ENCODE results near the gene TM9SF4.
"Not testable (repeated sequence)": the region's sequence is repeated elsewhere in the genome, so short reads cannot be mapped to it uniquely, and the experiment has no call there.

The TM9SF4 gene

DNA sequence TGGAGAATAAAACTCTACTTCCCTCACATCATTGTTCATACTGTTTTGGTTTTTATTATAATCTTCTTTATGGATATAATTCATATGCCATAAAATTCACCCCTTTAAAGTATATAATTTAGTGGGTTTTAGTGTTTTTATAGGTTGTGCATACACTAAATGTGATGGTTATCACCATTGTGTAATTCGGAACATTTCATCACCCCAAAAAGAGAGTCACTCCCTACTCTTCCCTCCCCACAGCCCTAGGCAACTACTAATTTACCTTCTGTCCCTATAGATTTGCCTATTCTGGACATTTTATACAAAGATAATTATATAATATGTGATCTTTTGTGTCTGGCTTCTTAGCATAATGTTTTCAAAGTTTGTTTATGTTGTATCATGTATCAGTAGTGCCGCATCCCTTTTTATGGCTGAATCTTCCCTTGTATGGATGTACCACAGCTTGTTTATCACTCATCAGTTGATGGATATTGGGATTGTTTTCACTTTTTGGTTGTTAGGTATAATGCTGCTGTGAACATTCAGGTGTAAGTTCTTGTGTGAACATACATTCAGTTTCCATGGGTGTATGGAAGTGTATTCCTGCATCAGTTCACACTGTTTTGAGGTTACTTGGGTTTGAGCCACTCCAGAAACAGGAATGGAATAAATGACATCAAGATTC is 4.2 kb downstream of the TM9SF4 start:
- Mint-ChIP-seq H3K27ac (no peak overlapping the region), H3K36me3 (ENCODE audit: low read depth) (peaks cover 67% of the 10 kb centered on the region), H3K4me3 (no peak overlapping the region), H3K27me3 (no peaks in the 10 kb centered on the region), H3K4me1 (ENCODE audit: low read depth) (peaks cover 64% of the 10 kb centered on the region), H3K9me3 (no peaks in the 10 kb centered on the region)
- no peak for DNase-seq

GRCh38 chr20:32114305-32114960 is 4.9 kb downstream of the TM9SF4 start:
- DNase-seq, result no peak
- H3K27ac Mint-ChIP-seq, result no peak overlapping the region
- peaks cover 66% of the 10 kb centered on the region for H3K4me1 Mint-ChIP-seq (ENCODE audit: low read depth)
- no peaks in the 10 kb centered on the region for H3K9me3 Mint-ChIP-seq
- H3K27me3 Mint-ChIP-seq, result no peaks in the 10 kb centered on the region
- H3K36me3 Mint-ChIP-seq (ENCODE audit: low read depth), result peaks cover 66% of the 10 kb centered on the region
- H3K4me3 Mint-ChIP-seq, result no peak overlapping the region

DNA sequence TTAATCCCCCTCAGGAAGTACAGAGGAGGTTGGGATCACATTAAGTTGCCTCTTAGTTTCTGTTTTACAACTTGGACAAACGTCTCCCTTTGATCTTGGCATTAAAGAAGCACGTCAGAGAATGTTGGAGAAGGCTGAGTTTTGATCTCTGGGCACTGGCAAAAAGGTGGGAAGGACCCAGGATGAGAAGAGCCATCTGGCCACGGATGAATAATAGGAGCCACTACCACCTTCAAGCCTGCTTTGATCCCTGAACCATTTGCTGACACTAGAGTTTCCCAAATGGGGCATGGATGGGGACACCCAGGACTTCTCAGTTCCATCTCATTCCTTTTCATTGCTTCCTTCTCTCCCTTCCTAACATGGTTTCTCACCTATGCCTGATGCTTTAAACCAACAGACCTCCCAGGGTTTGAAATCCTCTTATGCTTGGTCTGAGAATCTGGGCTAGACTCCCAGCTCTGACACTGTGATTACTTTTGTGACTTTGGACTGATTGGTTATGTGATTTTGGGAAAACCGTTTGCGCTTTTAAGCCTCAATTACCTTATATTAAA is 5.8 kb downstream of the TM9SF4 start:
- no peaks in the 10 kb centered on the region for H3K9me3 Mint-ChIP-seq
- no peak overlapping the region for H3K4me3 Mint-ChIP-seq
- no peaks in the 10 kb centered on the region for H3K27me3 Mint-ChIP-seq
- H3K27ac Mint-ChIP-seq, result no peak overlapping the region
- peaks cover 68% of the 10 kb centered on the region for H3K4me1 Mint-ChIP-seq (ENCODE audit: low read depth)
- DNase-seq, result no peak
- H3K36me3 Mint-ChIP-seq (ENCODE audit: low read depth), result peaks cover 57% of the 10 kb centered on the region

- Mint-ChIP-seq H3K36me3 (ENCODE audit: low read depth) (peaks cover 55% of the 10 kb centered on the region), H3K27me3 (no peaks in the 10 kb centered on the region), H3K4me1 (ENCODE audit: low read depth) (peaks cover 64% of the 10 kb centered on the region), H3K4me3 (no peak overlapping the region), H3K27ac (no peak overlapping the region), H3K9me3 (no peaks in the 10 kb centered on the region)
- DNase-seq, result no peak
Observed at GRCh38 chr20:32116079-32116521, 6.6 kb downstream of the TM9SF4 start.

DNA sequence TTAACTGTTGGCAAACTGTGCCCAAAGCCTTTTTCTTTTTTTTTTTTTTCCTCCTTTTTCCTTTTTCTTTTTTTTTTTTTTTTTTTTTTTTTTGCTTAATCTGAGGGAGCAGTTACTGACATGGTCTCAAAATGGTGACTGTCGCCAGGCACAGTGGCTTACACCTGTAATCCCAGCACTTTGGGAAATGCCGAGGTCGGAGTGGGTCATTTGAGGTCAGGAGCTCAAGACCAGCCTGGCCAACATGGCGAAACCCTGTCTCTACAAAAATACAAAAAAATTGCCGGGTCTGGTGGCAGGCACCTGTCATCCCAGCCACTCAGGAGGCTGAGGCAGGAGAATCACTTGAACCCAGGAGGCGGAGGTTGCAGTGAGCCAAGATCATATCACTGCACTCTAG is 7.3 kb downstream of the TM9SF4 start:
- H3K9me3 Mint-ChIP-seq, H3K4me3 Mint-ChIP-seq, DNase-seq, H3K27me3 Mint-ChIP-seq, H3K27ac Mint-ChIP-seq: not testable (repeated sequence)
- Mint-ChIP-seq H3K36me3 (ENCODE audit: low read depth) (peaks cover 48% of the 10 kb centered on the region), H3K4me1 (ENCODE audit: low read depth) (peaks cover 57% of the 10 kb centered on the region)

GRCh38 chr20:32118427-32118826 is 8.9 kb downstream of the TM9SF4 start:
- Mint-ChIP-seq H3K4me1 (ENCODE audit: low read depth) (peaks cover 43% of the 10 kb centered on the region), H3K36me3 (ENCODE audit: low read depth) (peaks cover 42% of the 10 kb centered on the region)
- not testable (repeated sequence) for H3K27me3 Mint-ChIP-seq, H3K27ac Mint-ChIP-seq, DNase-seq, H3K4me3 Mint-ChIP-seq, H3K9me3 Mint-ChIP-seq

GRCh38 chr20:32119734-32120133 is 10.2 kb downstream of the TM9SF4 start:
- Mint-ChIP-seq H3K36me3 (ENCODE audit: low read depth) (peaks cover 44% of the 10 kb centered on the region), H3K4me3 (no peak overlapping the region), H3K27me3 (no peaks in the 10 kb centered on the region), H3K9me3 (no peaks in the 10 kb centered on the region), H3K4me1 (ENCODE audit: low read depth) (peaks cover 36% of the 10 kb centered on the region), H3K27ac (no peak overlapping the region)
- no peak for DNase-seq

GRCh38 chr20:32121908-32122307 is 12.4 kb downstream of the TM9SF4 start:
- not testable (repeated sequence) for H3K27ac Mint-ChIP-seq, DNase-seq, H3K27me3 Mint-ChIP-seq, H3K9me3 Mint-ChIP-seq, H3K4me3 Mint-ChIP-seq
- H3K36me3 Mint-ChIP-seq (ENCODE audit: low read depth), result peaks cover 39% of the 10 kb centered on the region
- H3K4me1 Mint-ChIP-seq (ENCODE audit: low read depth), result peaks cover 24% of the 10 kb centered on the region

GRCh38 chr20:32123088-32123487 is 13.6 kb downstream of the TM9SF4 start:
- H3K27ac Mint-ChIP-seq, result no peak overlapping the region
- peaks cover 20% of the 10 kb centered on the region for H3K4me1 Mint-ChIP-seq (ENCODE audit: low read depth)
- no peaks in the 10 kb centered on the region for H3K27me3 Mint-ChIP-seq
- no peaks in the 10 kb centered on the region for H3K9me3 Mint-ChIP-seq
- H3K36me3 Mint-ChIP-seq (ENCODE audit: low read depth), result peaks cover 36% of the 10 kb centered on the region
- H3K4me3 Mint-ChIP-seq, result no peak overlapping the region
- no peak for DNase-seq

DNA sequence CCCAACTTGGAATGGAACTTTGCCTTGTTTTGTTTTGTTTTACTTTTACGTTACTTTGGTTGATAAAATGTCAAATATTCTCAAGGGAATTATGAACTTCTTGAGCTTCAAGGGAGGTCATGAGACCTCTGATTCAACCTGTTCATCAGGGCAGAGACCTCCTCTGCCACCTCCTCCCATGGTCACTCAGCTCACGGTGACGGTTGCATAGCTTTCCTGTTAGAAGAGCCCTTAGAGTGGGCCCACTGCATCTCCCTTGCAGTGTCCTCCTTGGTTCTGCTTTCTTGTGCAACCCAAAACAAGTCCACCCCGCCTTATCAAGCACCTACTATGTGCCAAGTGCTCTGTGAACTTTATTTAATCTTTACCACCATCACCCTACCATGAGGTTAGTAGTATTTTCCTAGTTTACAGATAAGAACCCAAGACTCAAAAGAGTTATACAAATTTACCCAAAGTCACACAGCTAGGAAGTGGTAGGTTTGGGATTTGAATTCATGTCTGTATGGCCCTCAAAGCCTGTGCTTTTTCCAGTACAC is 15.5 kb downstream of the TM9SF4 start:
- Mint-ChIP-seq H3K4me1 (ENCODE audit: low read depth) (peaks cover 16% of the 10 kb centered on the region), H3K27ac (no peak overlapping the region), H3K36me3 (ENCODE audit: low read depth) (peaks cover 43% of the 10 kb centered on the region), H3K4me3 (no peak overlapping the region), H3K9me3 (no peaks in the 10 kb centered on the region), H3K27me3 (no peaks in the 10 kb centered on the region)
- no peak for DNase-seq

DNA sequence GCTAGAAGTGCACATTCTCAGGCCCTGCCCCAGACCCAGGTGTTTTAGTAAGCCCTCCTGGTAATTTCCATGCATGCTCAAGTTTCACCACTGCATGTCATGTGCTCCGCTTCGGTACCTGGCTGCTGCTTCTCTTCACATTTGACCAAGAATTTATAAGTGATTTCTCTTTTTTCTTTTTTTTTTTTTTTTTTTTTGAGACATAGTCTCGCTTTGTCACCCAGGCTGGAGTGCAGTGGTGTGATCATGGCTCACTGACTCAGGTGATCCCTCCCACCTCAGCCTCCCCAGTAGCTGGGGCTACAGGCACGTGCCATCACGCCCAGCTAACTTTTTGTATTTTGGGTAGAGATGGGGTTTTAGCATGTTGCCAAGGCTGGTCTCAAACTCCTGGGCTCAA is 16.0 kb downstream of the TM9SF4 start:
- no peaks in the 10 kb centered on the region for H3K9me3 Mint-ChIP-seq
- H3K4me1 Mint-ChIP-seq (ENCODE audit: low read depth), result peaks cover 16% of the 10 kb centered on the region
- DNase-seq, result no peak
- no peak overlapping the region for H3K4me3 Mint-ChIP-seq
- H3K36me3 Mint-ChIP-seq (ENCODE audit: low read depth), result peaks cover 47% of the 10 kb centered on the region
- H3K27ac Mint-ChIP-seq, result no peak overlapping the region
- no peaks in the 10 kb centered on the region for H3K27me3 Mint-ChIP-seq

DNA sequence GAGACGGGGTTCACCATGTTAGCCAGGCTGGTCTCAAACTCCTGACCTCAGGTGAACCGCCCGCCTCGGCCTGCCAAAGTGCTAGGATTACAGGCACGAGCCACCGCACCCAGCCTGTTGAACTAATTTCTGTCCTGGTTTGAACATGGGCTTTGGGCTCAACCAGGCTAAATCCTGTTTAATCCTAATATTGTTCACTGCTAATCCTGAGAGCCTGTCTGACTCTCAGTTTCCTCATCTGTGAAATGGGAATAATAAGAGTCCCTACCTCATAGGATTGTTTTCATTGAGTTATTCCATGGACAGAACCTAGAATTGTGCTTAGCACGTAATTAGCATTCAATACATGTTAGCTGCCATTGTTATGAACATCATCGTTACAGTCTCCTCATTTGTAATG is 17.4 kb downstream of the TM9SF4 start:
- H3K27ac Mint-ChIP-seq, result no peak overlapping the region
- DNase-seq, result no peak
- H3K4me1 Mint-ChIP-seq (ENCODE audit: low read depth), result peaks cover 24% of the 10 kb centered on the region
- H3K27me3 Mint-ChIP-seq, result no peaks in the 10 kb centered on the region
- no peak overlapping the region for H3K4me3 Mint-ChIP-seq
- peaks cover 53% of the 10 kb centered on the region for H3K36me3 Mint-ChIP-seq (ENCODE audit: low read depth)
- no peaks in the 10 kb centered on the region for H3K9me3 Mint-ChIP-seq

DNA sequence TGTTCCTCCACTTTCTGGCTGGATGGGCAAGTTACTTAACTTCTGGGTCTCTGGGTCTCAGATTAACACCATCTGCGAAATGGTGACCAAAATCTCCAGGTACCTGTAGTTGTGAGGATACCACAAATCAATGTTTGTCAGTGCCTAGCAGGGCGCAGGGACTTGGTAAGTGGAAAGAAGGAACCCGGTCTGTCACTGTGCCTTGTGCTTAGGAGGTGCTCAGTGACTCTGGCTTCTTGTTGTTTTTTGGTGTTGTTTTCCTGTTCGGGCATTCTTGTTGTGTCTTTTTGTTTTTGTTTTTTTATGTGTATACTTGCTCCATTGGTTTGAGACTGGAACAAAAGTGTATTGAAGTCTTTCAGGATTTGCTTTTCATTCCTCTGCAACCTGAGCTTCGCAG is 17.8 kb downstream of the TM9SF4 start:
- H3K4me1 Mint-ChIP-seq (ENCODE audit: low read depth), result peaks cover 28% of the 10 kb centered on the region
- H3K36me3 Mint-ChIP-seq (ENCODE audit: low read depth), result peaks cover 57% of the 10 kb centered on the region
- H3K9me3 Mint-ChIP-seq, result no peaks in the 10 kb centered on the region
- H3K4me3 Mint-ChIP-seq, result no peak overlapping the region
- no peak overlapping the region for H3K27ac Mint-ChIP-seq
- no peak for DNase-seq
- no peaks in the 10 kb centered on the region for H3K27me3 Mint-ChIP-seq

DNA sequence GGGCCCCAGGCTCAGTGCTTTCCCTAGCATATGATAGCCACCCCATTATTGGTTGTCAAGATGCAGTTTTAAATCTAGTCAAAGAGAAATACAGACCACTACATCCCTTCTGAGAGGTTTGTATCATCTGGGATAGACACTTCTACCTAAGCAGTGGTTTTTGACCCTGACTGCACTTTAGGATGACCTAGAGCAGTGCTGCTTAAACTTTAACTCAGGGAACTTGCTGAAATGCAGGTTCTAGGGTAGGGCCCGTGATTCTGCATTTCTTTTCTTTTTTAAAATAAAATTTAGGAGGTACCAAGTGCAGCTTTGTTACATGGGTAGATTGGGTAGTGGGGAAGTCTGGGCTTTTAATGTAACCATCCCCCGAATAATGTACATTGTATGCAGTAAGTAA is 18.7 kb downstream of the TM9SF4 start:
- no peaks in the 10 kb centered on the region for H3K27me3 Mint-ChIP-seq
- H3K27ac Mint-ChIP-seq, result no peak overlapping the region
- peaks cover 63% of the 10 kb centered on the region for H3K36me3 Mint-ChIP-seq (ENCODE audit: low read depth)
- H3K9me3 Mint-ChIP-seq, result no peaks in the 10 kb centered on the region
- no peak overlapping the region for H3K4me3 Mint-ChIP-seq
- no peak for DNase-seq
- peaks cover 35% of the 10 kb centered on the region for H3K4me1 Mint-ChIP-seq (ENCODE audit: low read depth)

DNA sequence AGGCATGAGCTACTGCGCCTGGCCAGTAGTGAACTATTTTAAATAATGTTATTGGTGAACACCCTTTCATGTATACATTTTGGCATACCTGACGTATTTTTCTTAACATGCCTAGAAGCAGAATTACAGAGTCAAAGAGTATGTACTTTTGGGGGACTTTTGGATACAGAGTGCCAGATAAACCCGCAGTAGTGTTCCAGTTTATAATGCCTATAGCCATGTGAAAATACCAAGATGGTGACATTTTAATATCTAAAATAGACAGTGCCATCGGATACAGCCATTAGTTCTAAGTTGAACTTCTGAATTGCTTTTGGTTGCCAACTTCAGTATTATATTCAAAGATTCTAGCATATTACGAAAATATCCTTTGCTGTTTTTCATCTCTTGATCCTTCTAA is 20.3 kb downstream of the TM9SF4 start:
- H3K27ac Mint-ChIP-seq, result no peak overlapping the region
- peaks cover 35% of the 10 kb centered on the region for H3K4me1 Mint-ChIP-seq (ENCODE audit: low read depth)
- H3K36me3 Mint-ChIP-seq (ENCODE audit: low read depth), result peaks cover 58% of the 10 kb centered on the region
- H3K9me3 Mint-ChIP-seq, result no peaks in the 10 kb centered on the region
- no peaks in the 10 kb centered on the region for H3K27me3 Mint-ChIP-seq
- no peak for DNase-seq
- H3K4me3 Mint-ChIP-seq, result no peak overlapping the region

All from activated T-cell treated with anti-CD3 and anti-CD28 coated beads, Interleukin-2, amount 50 U/mL, for 24 hours (primary cell).